ENCODE results near the gene STX1B. TPM values are rescaled to one million over a fixed set of nuclear protein-coding genes. Genes with fewer than 3 reads are reported as not detected.
"Not testable (repeated sequence)": the region's sequence is repeated elsewhere in the genome, so short reads cannot be mapped to it uniquely, and the experiment has no call there.

Gene STX1B
- total RNA-seq, 1 donor from 2014 or later, result 0.34 TPM

DNA sequence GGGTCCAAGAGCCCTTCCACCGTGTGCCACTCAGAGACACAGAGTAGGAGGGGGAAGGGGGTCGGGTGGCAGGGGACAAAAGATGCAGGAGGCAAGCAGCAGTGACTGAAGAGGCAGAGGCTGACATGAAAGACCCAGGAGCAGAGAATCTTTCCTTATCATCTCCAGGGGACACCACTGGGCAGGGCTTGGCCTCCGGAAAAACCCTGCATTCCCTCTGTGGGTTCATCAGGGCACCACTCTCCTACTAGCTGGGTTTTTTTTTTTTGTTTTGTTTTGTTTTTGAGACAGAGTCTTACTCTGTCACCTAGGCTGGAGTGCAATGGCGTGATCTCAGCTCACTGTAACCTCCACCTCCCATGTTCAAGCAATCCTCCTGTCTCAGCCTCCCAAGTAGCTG lies 20.8 kb upstream of the STX1B start:
- Mint-ChIP-seq H3K27me3 (ENCODE audit: insufficient read depth) (no peaks in the 10 kb centered on the region), H3K4me1 (ENCODE audit: low read depth) (peaks cover 24% of the 10 kb centered on the region), H3K27ac (peak overlapping the region; percentile 55), H3K9me3 (no peaks in the 10 kb centered on the region), H3K4me3 (peak overlapping the region; percentile 19), H3K36me3 (ENCODE audit: low read depth) (peaks cover 17% of the 10 kb centered on the region)
- intact Hi-C loops (cut with micrococcal nuclease), result no loop called here
- DNase-seq (ENCODE audit: low spot score), result no peak

DNA sequence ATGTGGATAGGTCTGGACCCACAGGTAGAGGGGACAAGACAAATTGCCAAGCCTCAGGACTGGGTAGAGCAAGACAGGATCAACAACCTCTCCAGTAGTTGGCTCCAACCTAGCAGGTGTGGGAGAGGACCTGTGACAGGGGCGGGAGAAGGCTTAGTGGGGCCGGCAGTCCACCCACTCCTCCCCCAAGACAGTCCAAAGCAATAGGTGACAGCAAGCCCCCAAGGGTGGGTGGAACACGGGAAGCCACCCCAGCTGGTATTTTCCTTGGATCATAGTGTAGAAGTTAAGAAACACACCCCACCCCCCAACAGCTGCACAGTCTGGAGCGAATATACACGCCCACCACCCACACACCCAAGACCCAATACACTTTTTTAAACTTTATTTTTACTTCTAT lies 18.8 kb upstream of the STX1B start:
- intact Hi-C loops (cut with micrococcal nuclease), result no loop called here
- Mint-ChIP-seq H3K27ac (peak overlapping the region; percentile 23), H3K36me3 (ENCODE audit: low read depth) (peaks cover 5% of the 10 kb centered on the region), H3K27me3 (ENCODE audit: insufficient read depth) (no peaks in the 10 kb centered on the region), H3K4me1 (ENCODE audit: low read depth) (peaks cover 16% of the 10 kb centered on the region), H3K9me3 (no peaks in the 10 kb centered on the region), H3K4me3 (no peak overlapping the region)
- no peak for DNase-seq (ENCODE audit: low spot score)

DNA sequence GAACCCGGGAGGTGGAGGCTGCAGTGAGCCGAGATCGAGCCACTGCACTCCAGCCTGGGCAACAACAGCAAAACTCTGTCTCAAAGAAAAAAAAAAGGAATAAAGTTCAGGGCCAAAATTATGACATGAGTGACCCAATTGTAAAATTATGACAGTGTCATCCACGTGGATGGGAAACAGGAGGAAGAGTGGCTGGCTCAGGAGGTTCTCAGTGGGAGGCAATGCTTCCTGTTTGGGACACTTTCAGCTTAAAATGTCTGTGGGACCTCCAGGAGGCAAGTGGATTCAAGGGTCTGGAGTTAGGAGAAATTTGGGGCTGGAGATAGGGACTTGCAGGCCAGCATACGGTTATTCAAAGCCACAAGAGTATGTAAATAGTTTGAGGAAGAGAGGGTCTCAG lies 14.9 kb upstream of the STX1B start:
- Mint-ChIP-seq H3K4me3 (no peak overlapping the region), H3K27me3 (ENCODE audit: insufficient read depth) (no peaks in the 10 kb centered on the region), H3K4me1 (ENCODE audit: low read depth) (peaks cover 9% of the 10 kb centered on the region), H3K9me3 (no peaks in the 10 kb centered on the region), H3K27ac (no peak overlapping the region), H3K36me3 (ENCODE audit: low read depth) (no peaks in the 10 kb centered on the region)
- intact Hi-C loops (cut with micrococcal nuclease), result no loop called here
- DNase-seq (ENCODE audit: low spot score), result no peak

DNA sequence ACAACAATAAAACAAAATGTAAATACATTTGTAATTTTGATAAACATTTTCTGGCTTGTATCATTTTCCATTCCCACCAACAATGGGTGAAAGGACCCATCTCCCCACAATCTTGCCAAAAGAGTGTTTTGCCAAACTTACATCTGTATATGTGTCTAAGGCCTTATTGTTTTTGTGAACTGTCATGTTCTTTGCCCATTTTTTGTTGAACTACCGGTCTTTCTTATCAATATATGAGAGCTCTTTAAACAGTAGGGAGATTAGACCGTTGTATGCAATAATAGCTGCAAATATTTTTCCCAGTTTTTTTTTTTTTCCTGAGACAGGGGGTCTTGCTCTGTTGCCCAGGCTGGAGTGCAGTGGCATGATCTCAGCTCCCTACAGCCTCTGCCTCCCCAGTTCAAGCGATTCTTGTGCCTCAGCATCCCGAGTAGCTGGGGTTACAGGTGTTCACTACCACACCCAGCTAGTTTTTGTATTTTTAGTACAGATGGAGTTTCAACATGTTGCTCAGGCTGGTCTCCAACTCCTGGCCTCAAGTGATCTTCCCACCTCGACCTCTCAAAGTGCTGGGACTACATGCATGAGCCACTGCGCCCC lies 13.3 kb upstream of the STX1B start:
- no peak for DNase-seq (ENCODE audit: low spot score)
- intact Hi-C loops (cut with micrococcal nuclease), result no loop called here
- H3K36me3 Mint-ChIP-seq (ENCODE audit: low read depth), result no peaks in the 10 kb centered on the region
- no peaks in the 10 kb centered on the region for H3K9me3 Mint-ChIP-seq
- H3K4me1 Mint-ChIP-seq (ENCODE audit: low read depth), result peaks cover 9% of the 10 kb centered on the region
- H3K27me3 Mint-ChIP-seq (ENCODE audit: insufficient read depth), result no peaks in the 10 kb centered on the region
- H3K27ac Mint-ChIP-seq, result no peak overlapping the region
- H3K4me3 Mint-ChIP-seq, result no peak overlapping the region

DNA sequence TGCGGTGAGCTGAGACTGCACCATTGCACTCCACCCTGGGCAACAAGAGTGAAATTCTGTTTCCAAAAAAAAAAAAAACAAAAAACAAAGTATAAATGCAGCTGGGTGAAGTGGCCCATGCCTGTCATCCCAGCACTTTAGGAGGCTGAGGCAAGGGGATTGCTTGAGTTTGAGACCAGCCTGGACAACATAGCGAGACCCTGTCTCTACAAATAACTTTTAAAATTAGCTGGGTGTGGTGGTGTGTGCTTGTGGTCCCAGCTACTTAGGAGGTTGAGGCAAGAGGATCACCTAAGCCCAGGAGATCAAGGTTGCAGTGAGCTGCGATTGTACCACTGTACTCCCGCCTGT lies 12.8 kb upstream of the STX1B start:
- Mint-ChIP-seq H3K27ac (no peak overlapping the region), H3K4me1 (ENCODE audit: low read depth) (peaks cover 9% of the 10 kb centered on the region), H3K36me3 (ENCODE audit: low read depth) (no peaks in the 10 kb centered on the region), H3K27me3 (ENCODE audit: insufficient read depth) (no peaks in the 10 kb centered on the region), H3K9me3 (no peaks in the 10 kb centered on the region), H3K4me3 (no peak overlapping the region)
- intact Hi-C loops (cut with micrococcal nuclease), result no loop called here
- DNase-seq (ENCODE audit: low spot score), result no peak

DNA sequence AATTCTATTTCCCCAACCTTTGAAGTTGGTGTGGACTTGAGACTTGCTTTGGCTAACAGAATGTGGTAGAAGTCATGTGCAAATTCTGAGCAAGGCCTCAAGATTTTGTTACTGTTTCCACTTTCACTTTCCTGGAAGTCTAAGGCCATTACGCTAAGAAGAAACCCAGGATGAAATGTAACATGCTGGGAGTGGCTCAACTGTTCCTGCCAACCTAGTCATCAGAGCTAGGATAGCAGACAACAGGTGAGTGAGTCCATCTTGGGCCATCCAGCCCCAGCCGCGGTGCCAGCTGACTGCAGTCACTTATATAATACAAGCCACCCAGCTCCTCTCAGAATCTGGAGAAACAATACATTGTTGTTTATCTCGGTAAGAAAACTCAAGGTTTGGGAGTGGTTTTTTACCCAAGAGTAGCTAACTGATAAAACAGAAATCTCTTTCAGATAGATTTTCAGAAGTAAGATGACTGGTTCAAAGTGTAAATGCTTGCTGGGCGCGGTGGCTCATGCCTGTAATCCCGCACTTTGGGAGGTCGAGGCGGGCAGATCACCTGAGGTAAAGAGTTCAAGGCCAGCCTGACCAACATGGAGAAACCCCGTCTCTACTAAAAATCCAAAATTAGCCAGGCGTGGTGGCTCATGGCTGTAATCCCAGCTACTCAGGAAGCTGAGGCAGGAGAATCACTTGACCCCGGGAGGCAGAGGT lies 12.3 kb upstream of the STX1B start:
- no peaks in the 10 kb centered on the region for H3K9me3 Mint-ChIP-seq
- peaks cover 9% of the 10 kb centered on the region for H3K4me1 Mint-ChIP-seq (ENCODE audit: low read depth)
- H3K27me3 Mint-ChIP-seq (ENCODE audit: insufficient read depth), result no peaks in the 10 kb centered on the region
- intact Hi-C loops (cut with micrococcal nuclease), result no loop called here
- H3K27ac Mint-ChIP-seq, result no peak overlapping the region
- no peak overlapping the region for H3K4me3 Mint-ChIP-seq
- DNase-seq (ENCODE audit: low spot score), result no peak
- no peaks in the 10 kb centered on the region for H3K36me3 Mint-ChIP-seq (ENCODE audit: low read depth)

DNA sequence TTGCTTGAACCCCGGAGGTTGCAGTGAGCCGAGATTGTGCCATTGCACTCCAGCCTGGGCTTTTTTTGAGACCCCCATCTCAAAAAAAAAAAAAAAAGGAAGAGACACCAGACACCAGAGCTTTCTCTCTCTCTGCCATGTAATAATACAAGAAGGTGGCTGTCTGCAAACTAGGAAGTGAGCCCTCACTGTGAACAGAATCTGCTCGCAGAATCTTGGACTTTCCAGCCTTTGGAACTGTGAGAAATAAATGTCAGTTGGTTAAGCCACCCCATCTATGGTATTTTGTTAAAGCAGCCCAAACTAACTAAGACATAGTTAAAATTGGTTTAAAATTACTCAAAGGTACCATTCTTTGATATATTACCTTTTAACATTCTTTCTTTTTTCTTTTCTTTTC lies 10.1 kb upstream of the STX1B start:
- H3K36me3 Mint-ChIP-seq (ENCODE audit: low read depth), result no peaks in the 10 kb centered on the region
- intact Hi-C loops (cut with micrococcal nuclease), result no loop called here
- no peak overlapping the region for H3K4me3 Mint-ChIP-seq
- H3K4me1 Mint-ChIP-seq (ENCODE audit: low read depth), result peaks cover 9% of the 10 kb centered on the region
- H3K27me3 Mint-ChIP-seq (ENCODE audit: insufficient read depth), result peaks cover 3% of the 10 kb centered on the region
- DNase-seq (ENCODE audit: low spot score), result no peak
- H3K9me3 Mint-ChIP-seq, result no peaks in the 10 kb centered on the region
- H3K27ac Mint-ChIP-seq, result no peak overlapping the region

DNA sequence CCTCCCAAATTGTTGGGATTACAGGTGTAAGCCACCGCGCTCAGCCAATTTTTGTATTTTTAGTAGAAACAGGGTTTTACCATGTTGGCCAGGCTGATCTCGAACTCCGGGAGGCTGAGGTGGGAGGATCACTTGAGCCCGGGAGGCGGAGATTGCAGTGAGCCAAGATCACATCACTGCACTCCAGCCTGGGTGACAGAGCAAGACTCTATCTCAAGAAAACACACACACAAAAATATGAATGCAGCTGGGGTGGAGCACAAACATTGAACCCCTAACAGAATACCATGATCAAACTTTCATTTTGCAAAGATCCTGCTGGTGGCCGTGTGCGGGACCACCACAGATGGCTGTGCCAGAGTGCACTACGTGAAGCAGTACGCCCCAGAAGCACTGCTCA lies 7.3 kb upstream of the STX1B start:
- peaks cover 13% of the 10 kb centered on the region for H3K27me3 Mint-ChIP-seq (ENCODE audit: insufficient read depth)
- H3K27ac Mint-ChIP-seq; H3K36me3 Mint-ChIP-seq (ENCODE audit: low read depth); DNase-seq (ENCODE audit: low spot score); H3K4me3 Mint-ChIP-seq; H3K9me3 Mint-ChIP-seq; intact Hi-C loops (cut with micrococcal nuclease); H3K4me1 Mint-ChIP-seq (ENCODE audit: low read depth): not testable (repeated sequence)

DNA sequence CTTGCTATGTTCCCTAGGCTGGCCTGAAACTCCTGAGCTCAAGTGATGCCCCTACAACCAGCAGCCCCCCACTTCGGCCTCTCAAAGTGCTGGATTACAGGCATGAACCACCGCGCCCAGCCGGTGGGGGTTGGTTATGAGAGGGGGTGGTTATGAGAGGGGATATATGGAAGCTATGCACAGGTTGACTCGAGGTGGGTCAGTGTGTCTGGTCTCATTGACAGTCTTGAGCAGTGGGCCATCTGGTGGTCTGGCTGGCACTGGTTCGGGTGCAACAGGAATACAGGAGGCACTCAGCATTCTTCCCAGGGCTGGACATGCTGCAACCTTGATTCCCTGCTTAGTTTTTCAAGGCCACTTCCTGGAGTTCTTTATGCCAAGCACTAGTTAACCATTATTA lies 5.6 kb upstream of the STX1B start:
- H3K4me3 Mint-ChIP-seq, result no peak overlapping the region
- H3K36me3 Mint-ChIP-seq (ENCODE audit: low read depth), result no peaks in the 10 kb centered on the region
- no peak for DNase-seq (ENCODE audit: low spot score)
- H3K4me1 Mint-ChIP-seq (ENCODE audit: low read depth), result no peaks in the 10 kb centered on the region
- H3K27ac Mint-ChIP-seq, result no peak overlapping the region
- H3K27me3 Mint-ChIP-seq (ENCODE audit: insufficient read depth), result peaks cover 28% of the 10 kb centered on the region
- no peaks in the 10 kb centered on the region for H3K9me3 Mint-ChIP-seq
- intact Hi-C loops (cut with micrococcal nuclease), result no loop called here

DNA sequence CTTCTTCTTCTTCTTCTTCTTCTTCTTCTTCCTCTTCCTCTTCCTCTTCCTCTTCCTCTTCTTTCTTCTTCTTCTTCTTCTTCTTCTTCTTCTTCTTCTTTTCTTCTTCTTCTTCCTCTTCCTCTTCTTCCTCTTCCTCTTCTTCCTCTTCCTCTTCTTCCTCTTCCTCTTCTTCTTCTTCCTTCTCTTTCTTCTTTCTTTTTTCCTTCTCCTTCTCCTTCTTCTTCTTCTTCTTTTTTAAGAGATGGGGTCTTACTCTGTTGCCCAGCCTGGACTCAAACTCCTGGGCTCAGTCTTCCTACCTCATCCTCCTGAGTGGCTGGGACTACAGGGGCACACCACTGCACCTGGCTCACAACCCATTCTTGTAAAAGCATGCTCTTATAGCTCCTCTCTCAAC lies 2.9 kb upstream of the STX1B start:
- H3K4me3 Mint-ChIP-seq; DNase-seq (ENCODE audit: low spot score); H3K36me3 Mint-ChIP-seq (ENCODE audit: low read depth); H3K9me3 Mint-ChIP-seq; H3K27ac Mint-ChIP-seq; intact Hi-C loops (cut with micrococcal nuclease); H3K4me1 Mint-ChIP-seq (ENCODE audit: low read depth): not testable (repeated sequence)
- H3K27me3 Mint-ChIP-seq (ENCODE audit: insufficient read depth), result peaks cover 41% of the 10 kb centered on the region

DNA sequence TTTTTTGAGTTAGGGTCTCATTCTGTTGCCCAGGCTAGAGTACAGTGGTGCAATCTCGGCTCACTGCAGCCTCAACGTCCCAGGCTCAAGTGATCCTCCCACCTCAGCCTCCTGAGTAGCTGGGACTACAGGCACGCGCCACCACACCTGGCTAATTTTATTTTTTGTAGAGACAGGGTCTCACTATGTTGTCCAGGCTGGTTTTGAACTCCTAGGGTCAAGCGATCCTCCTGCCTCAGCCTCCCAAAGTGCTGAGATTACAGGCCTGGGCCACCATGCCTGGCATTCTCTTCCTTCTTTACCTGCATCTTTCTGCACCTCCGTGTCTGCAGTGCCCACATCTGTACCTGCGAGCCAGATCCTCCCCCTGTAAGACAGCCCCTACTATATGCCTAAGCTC lies 1.4 kb upstream of the STX1B start:
- H3K4me1 Mint-ChIP-seq (ENCODE audit: low read depth); H3K36me3 Mint-ChIP-seq (ENCODE audit: low read depth); H3K9me3 Mint-ChIP-seq; intact Hi-C loops (cut with micrococcal nuclease); DNase-seq (ENCODE audit: low spot score); H3K27ac Mint-ChIP-seq: not testable (repeated sequence)
- Mint-ChIP-seq H3K27me3 (ENCODE audit: insufficient read depth) (peaks cover 45% of the 10 kb centered on the region), H3K4me3 (peak overlapping the region; percentile 55)

DNA sequence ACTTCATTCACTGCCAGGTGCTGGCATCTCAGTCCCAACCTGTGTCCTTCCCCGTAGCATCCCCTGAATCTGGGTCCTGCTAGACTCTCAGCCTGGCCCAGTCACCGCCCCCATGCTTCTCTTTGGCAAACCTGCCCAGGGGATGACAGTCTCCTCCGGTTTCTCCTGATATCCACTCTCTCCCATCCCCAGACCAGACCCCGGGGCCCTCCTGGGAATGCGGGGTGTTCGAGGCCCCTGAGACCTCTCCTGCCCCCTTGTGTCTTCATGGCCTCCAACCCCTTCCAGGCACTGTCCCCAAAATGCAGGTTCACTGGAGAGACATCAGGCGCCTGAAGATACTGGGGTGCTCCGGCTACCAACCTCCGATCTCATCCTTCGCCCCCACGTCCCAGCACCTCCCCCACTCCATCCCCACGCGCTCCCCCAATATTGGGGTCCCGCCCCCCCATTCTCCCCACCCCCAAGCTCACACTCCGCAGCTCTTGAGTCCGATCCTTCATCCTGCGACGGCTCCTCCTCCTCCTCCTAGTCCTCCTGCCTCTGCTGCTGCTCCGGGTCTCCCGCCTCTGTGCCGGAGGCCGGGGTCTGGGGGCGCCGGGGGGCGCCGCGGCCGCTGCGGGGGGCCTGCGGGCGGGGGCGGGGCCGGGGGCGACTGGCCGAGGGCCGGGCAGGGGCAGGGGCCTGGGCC lies 399 bp downstream of the STX1B start:
- Mint-ChIP-seq H3K9me3 (no peaks in the 10 kb centered on the region), H3K4me1 (ENCODE audit: low read depth) (peaks cover 5% of the 10 kb centered on the region), H3K27ac (no peak overlapping the region), H3K36me3 (ENCODE audit: low read depth) (no peaks in the 10 kb centered on the region), H3K27me3 (ENCODE audit: insufficient read depth) (peaks cover 52% of the 10 kb centered on the region), H3K4me3 (peak overlapping the region; percentile 43)
- intact Hi-C loops (cut with micrococcal nuclease), result no loop called here
- no peak for DNase-seq (ENCODE audit: low spot score)

DNA sequence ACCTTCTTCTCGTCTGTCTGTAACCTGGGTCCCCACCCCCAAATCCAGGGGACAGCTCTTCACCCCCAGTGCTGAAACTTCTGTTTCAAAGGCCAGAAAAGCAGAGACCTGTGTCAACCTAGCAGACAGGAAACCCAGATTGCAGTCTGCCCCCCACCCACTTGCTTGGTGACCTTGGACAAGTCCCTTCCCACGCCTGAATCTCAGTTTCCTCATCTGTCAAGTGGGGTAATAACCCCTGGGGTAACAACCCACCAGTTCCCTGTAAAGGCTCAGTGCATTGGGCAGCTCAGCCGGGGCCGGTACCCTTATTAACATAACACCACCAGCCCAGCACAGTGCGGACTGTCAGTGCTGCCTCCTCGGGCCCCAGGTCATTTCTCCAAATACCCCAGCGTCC lies 1.3 kb downstream of the STX1B start:
- Mint-ChIP-seq H3K4me3 (no peak overlapping the region), H3K27ac (no peak overlapping the region), H3K4me1 (ENCODE audit: low read depth) (peaks cover 5% of the 10 kb centered on the region), H3K9me3 (no peaks in the 10 kb centered on the region), H3K36me3 (ENCODE audit: low read depth) (no peaks in the 10 kb centered on the region), H3K27me3 (ENCODE audit: insufficient read depth) (peaks cover 52% of the 10 kb centered on the region)
- no peak for DNase-seq (ENCODE audit: low spot score)
- intact Hi-C loops (cut with micrococcal nuclease), result no loop called here

Data from activated T-helper 1 cell treated with anti-CD3 and anti-CD28 coated beads, Interleukin-12 subunit alpha, Interleukin-12 subunit beta, Interleukin-2, Interleukin-4 antibody, amounts not matched to agents 30 ng/mL and 10 ng/mL and 1 ng/mL, durations not matched to agents 14 hours and 24 hours and 36 hours (primary cell).